CD4-positive, alpha-beta T cell treated with Interleukin-21 for 1 hour (primary cell): ENCODE data around the gene CNTD1.
"Not testable (repeated sequence)": the region's sequence is repeated elsewhere in the genome, so short reads cannot be mapped to it uniquely, and the experiment has no call there.

ENCODE experiments used
- DNase-seq: peaks from one replicate; pipeline ENCODE4 v3.0.0-alpha.2; 2020

CNTD1 gene

GRCh38 chr17:42798383-42799380 lies at the start of gene CNTD1, which contains the start of gene COA3:
Gene CNTD1, plus strand, starts transcription at chr17:42798861. Its CDS starts 207 bp downstream, at chr17:42799068.
Gene COA3, minus strand, starts transcription at chr17:42798704. Its CDS starts 23 bp downstream, at chr17:42798681.
- peak; percentile 78 for DNase-seq

- no peak for DNase-seq
Observed at GRCh38 chr17:42748908-42749798, 49.5 kb upstream of the CNTD1 start.

- no peak for DNase-seq
Observed at GRCh38 chr17:42750739-42751344, 47.8 kb upstream of the CNTD1 start.

GRCh38 chr17:42751628-42752027 lies 47.0 kb upstream of the CNTD1 start:
- DNase-seq = no peak

- DNase-seq = no peak
Observed at GRCh38 chr17:42754782-42755181, 43.9 kb upstream of the CNTD1 start.

- DNase-seq = no peak
Observed at GRCh38 chr17:42759982-42760651, 38.5 kb upstream of the CNTD1 start.

GRCh38 chr17:42760652-42761581 lies 37.7 kb upstream of the CNTD1 start, which contains the start of gene RAMP2:
Gene RAMP2, plus strand, starts transcription at chr17:42761227. Its CDS starts 35 bp downstream, at chr17:42761262.
- peak; percentile 7 for DNase-seq

- DNase-seq = no peak
Observed at GRCh38 chr17:42761638-42762037, 37.0 kb upstream of the CNTD1 start.

GRCh38 chr17:42766124-42766523 lies 32.5 kb upstream of the CNTD1 start:
- no peak for DNase-seq

- no peak for DNase-seq
Observed at GRCh38 chr17:42767512-42767911, 31.1 kb upstream of the CNTD1 start.

- DNase-seq = not testable (repeated sequence)
Observed at GRCh38 chr17:42768006-42768405, 30.7 kb upstream of the CNTD1 start.

- not testable (repeated sequence) for DNase-seq
Observed at GRCh38 chr17:42769964-42770363, 28.7 kb upstream of the CNTD1 start.

- DNase-seq = no peak
Observed at GRCh38 chr17:42772945-42773289, 25.7 kb upstream of the CNTD1 start.

- DNase-seq = peak; percentile 84
Observed at GRCh38 chr17:42773290-42774035, 25.2 kb upstream of the CNTD1 start, which contains the start of gene VPS25. Gene VPS25, plus strand, starts transcription at chr17:42773449. Its CDS starts 27 bp downstream, at chr17:42773476.

- DNase-seq = no peak
Observed at GRCh38 chr17:42774066-42774745, 24.5 kb upstream of the CNTD1 start.

- no peak for DNase-seq
Observed at GRCh38 chr17:42775534-42776098, 23.0 kb upstream of the CNTD1 start.

GRCh38 chr17:42778570-42778969 lies 20.1 kb upstream of the CNTD1 start:
- no peak for DNase-seq

- no peak for DNase-seq
Observed at GRCh38 chr17:42779304-42779935, 19.2 kb upstream of the CNTD1 start.
